ENCODE measurements around the gene GOLT1B.

The GOLT1B gene

DNA sequence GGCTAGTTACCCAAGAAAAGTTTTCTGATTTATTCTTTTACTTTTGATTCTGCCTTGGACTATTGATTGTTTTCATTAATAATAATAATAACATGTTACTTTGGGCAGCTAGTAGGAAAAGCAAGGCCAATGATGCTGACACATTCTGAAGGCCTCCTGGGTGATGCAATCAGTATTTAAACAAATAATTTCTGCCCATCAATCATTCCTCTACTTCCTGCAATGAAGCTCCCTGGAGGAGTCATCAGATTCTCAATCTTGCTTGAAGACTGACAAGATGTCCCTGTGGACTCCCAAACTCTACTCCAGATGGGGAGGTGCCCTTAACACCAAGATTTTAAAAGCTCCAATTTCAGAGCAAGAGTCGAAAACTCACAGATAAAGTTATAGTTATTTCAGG lies 24.5 kb downstream of the GOLT1B start, which contains the start of gene SPX:
Gene SPX (plus strand): TSS at position 244 of the 400 bp plus-strand sequence. CDS start 177 bp downstream, outside the sequence.
- no peak for DNase-seq

DNA sequence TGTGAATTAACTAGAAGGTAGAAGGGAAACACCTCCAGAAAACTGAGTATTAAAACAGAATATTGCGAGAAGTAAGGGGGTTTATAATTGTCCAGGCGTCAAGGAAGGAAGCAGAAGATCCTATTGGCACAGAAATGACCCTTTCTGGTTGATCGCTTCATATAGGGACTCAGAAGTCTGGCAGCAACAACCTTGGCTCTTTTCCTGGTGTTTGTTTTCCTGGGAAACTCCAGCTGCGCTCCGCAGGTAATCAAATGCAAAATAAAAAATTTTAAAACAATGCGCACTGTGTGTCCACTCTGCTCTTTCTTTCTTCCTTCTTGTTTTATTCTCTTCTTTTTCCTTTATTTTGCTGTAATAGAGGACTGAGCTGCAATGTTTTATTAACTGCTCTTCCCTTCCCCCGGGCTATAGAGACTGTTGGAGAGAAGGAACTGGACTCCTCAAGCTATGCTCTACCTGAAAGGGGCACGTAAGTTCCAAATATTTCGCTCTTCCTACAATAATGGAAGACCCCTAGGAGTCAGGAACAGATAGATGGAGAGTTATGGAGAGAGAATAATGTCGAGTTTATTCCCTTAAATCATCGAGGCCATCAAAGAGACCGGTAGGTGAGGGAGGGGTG lies 25.2 kb downstream of the GOLT1B start:
- no peak for DNase-seq

DNA sequence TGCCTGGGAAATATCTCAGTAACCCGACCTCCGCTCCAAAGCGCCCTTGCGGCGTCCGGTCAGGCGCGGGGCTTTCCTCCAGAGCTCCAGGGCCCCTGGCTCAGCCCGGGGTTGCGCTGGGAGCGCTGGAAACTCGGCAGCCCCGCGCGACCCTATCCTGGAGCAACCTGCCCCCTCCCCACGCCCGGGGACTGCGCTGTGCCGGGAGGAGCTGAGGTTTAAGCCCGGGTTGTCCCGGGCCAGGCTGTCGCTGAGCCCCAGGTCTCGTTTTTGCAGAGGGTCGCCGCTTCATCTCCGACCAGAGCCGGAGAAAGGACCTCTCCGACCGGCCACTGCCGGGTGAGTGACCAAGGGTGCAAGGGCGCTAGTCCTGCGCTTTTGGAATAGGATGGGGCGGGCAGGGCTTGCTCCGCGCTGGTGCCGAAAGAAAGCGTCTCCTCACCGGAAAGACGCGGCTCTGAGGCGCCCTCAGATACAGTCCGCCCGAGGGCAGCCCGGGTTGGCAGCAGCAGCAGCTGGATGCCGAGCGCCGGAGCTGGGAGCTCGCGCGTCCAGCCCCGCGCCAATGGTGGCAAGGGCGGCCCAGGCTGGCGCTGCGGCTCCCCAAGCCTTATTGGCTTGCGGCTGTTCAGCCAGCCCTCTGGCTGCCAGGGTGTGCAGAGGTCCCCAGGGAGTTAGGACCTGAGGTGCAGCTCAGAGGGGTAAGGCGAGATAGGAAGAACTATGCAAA lies 26.0 kb downstream of the GOLT1B start:
- peak; percentile 68 for DNase-seq

DNA sequence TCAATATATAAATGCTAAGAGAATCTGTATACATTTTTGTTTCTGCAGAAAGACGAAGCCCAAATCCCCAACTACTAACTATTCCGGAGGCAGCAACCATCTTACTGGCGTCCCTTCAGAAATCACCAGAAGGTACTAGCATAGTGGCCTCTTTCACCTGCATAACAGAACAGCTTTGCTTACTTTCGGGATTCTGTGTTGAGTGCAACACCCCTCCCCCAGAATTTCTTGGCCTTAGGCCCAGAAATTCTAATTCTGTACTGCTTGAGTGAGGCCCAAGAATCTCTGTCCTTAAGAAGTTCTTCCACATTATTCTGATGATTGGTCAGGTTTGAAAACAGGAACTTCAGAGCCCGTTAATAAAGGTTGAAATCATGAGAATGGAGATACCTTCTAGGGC lies 27.4 kb downstream of the GOLT1B start:
- no peak for DNase-seq

DNA sequence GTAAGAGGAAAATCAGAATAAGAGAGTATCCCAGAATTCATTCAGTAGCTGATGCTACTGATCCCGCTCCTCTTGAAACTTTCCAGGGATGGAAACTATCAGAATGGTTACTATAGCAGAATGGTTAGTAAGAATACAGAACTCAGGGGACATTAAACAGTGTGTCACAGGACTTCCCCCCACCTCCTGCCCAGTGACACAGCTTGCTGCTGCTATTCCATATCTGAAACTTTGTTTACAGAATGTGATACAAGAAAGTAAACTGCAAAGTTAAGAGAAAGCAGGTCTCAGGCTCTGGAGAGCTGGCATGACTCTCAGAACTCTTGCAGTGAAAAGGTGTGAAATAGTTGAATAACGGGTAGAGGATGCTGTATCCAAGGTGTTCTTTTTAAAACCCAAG lies 27.9 kb downstream of the GOLT1B start:
- no peak for DNase-seq

DNA sequence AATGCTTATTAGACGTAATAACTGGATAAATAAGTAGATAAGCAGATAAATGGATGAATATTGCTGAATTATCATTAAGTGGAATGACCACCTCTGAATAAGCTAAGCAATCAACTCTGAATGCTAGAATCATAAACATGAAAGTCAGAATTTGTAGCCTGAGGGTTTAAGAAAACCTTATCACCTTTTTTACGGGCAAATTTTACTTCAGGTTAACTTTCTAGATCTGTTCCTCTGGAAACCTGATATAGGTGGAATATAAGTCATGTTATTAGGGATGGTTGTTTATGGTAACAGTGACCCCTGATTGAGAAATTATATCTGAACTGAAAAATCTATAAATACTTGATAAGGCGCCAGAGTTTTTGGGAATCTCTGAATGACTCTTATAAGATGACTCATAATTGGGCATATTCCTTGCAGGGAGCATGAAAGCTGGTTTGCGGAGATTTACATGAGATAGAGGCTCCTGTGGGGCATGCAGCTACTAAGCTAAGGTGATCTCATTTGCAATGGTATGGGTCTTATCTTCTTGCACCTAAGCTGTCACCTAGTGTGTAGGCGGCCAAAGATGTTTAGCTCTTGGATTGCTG lies 36.6 kb downstream of the GOLT1B start:
- DNase-seq: no peak

DNA sequence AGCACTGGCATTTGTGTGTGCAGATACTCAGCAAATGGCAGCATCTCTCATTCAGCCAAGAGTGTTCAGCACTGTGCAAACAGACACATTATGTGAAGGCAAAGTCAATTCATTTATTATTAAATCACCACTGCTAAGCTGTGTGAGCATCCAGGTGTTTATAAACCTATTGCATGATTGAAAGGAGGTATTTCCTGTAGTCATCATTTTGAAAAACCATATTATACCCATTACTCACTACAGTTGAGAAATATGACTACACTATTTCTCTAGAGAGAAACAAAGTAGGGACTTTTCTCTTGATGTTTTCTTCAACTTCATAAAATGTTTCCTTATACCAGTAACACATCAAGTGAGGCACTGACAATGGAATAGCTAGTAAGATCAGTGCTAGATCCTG lies 38.2 kb downstream of the GOLT1B start:
- DNase-seq: no peak

DNA sequence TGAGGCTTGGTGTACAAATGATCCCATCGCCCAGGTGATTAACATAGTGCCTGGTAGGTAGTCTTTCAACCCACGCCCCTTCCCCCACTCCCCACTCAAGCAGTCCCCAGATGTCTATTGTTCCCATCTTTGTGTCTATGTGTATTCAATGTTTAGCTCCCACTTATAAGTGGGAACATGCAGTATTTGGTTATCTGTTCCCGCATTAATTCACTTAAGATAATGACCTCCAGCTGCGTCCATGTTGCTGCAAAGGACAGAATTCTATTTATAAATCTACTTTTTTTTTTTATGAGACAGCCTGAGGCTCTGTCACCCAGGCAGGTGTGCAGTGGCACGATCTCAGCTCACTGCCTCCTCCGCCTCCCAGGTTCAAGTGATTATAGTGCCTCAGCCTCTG lies 40.2 kb downstream of the GOLT1B start:
- no peak for DNase-seq

DNA sequence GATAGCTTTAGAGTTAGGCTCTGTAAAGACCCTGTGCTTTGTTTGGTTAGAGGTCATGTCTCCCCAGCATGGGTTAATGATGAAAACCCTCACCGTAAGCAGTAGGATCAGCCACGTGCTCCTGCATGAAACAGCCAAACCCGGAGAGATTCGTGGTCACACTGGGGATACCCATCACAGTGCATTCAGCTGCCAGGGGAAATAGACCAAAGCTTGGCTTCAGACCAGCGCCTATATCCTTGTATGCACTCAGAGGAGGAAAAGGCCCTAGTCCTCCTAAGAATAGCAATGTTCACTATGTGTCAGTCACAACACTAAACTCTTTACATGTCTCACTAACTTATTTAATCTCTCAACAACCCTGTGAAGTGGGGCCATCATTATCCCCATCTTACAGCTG lies 40.8 kb downstream of the GOLT1B start:
- no peak for DNase-seq

DNA sequence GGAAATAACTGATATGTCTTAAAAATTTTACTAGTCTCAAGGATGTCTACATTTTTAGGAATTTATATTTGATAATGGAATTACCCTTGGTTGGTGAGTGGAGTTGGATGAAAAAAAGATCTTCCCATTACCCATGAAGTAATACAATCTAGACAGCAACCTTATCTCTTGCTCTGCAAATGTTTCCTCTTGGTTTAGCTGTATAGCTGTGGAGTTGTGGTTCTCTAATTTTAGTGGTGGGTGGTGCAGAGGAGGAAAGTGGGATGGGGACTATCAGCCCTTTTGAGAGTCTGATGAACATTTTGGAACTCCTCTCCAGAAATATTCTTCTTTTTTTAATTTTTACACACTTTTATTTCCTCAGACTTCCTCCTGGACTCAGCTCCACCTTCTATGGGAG lies 41.6 kb downstream of the GOLT1B start:
- no peak for DNase-seq

DNA sequence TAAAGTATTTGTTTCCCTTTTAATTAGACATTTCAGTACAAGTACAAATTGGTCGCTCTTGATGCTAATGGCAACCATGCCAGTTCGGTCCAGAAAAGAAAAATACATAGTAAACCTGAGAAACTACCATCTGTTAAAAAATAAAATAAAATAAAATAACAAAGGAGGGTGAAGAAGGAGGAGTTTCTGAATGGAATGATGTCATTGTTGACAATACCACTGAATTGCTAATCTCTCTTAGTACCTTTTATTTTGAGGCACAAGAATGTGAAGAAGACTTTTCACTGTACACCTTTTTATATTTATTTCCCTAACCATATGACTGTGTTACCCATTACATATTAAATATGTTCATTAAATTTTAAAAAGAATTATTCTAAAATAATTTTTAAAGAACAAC lies 44.0 kb downstream of the GOLT1B start:
- DNase-seq: no peak

DNA sequence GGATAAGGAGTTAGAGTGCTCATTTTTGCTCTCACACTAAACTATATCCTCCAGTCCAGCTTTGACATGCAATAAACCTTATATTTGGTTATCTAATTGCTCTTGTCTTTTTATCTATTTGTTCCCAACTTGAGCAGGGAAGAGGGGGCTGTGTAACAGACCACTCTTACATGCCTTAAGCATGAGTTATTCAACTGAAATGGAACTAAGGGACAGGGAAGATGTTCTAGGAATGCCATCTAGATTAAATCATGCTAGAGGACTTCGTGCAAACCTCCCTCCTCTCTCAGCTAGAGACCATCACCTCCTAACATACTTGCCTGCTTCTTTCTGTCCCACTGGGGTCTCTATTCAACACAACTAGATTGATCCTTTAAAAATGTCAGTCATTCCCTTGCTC lies 45.1 kb downstream of the GOLT1B start:
- no peak for DNase-seq

DNA sequence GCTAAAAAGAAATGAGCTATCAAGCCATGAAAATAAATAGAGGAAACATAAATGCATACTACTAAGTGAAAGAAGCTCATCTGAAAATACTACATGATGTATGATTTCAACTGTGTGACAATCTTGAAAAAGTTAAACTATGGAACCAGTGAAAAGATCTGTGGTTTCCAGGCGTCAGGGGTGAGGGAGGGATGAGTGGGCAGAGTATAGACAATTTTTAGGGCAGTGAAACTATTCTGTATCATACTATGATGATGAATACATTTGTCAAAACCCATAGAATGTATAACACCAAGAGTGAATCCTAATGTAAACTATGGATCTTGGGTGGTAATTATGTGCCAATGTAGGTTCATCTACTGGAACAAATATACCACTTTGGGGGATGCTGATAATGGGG lies 45.8 kb downstream of the GOLT1B start:
- no peak for DNase-seq

DNA sequence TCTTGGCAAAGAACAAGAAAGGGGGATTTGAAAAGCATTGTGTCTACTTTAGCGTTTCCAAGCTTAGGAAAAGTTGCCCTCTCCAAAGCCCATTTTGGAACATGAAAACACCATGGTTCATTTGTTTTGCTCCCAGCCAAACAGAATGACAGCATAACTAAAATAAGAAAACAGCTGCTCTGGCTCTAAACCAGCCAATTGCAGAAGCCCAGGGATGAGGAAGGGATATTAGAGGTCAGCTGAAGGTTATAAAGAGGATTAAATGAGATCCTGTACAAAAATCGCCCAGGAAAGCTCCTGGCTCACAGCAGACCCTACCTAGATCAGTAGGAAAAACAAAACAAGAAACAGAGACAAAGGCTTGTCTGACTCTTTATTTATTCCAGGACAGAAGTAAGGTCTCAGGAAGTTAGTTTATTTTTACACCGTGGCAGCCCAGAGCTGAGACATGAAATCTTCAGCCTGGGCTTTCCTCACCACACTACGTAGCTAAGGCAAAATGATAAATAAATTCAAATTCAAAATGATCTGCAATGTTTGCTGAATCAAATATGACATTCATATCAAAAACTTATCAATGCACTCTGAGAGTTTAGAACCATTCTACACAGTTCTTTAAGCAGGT lies 50.4 kb downstream of the GOLT1B start:
- no peak for DNase-seq

DNA sequence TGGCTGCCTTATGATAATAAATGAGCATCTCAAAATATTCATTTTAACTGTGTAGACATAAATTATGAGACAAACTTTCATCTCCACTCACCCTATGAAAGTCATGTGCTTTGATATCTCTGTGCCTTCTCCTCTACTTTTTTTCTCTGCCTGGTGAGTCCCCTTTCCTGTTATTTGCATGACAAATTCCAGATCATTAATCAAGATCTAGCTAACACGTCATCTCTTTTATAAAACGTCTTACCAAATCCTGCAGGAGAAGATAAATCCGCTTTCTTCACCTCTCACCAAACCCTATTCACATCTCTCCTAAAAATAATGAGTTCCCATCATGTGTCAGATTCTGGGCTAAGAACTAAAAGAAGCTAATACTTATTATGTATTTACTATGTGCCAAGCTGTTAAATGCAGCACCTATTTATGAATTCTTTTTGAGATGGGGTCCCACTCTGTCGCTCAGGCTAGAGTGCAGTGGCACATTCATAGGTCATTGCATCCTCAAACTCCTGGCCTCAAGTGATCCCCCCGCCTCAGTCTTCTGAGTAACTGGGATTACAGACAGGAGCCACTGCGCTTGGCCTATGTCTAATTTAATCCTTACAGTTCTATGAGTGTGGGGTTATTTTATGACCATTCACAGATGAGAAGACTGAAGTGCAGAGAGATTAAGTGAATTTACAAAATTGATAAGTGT lies 51.2 kb downstream of the GOLT1B start:
- DNase-seq: no peak

DNA sequence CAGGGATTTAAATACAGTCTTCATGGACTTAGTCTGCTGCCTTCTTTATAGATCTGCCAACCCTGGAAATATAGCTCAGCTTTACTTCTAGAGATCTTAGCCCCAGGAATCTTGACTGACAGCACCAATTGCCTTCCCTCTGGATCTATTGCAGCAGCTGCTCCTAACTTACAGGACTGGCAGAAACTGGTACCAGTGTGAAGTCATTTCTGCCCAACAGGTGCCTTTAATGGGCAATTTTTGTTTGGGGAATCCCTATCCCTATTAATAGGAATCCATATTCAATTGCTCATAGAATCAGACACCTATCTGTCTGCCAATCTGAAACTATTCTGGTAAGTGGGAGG lies 51.7 kb downstream of the GOLT1B start:
- no peak for DNase-seq

DNA sequence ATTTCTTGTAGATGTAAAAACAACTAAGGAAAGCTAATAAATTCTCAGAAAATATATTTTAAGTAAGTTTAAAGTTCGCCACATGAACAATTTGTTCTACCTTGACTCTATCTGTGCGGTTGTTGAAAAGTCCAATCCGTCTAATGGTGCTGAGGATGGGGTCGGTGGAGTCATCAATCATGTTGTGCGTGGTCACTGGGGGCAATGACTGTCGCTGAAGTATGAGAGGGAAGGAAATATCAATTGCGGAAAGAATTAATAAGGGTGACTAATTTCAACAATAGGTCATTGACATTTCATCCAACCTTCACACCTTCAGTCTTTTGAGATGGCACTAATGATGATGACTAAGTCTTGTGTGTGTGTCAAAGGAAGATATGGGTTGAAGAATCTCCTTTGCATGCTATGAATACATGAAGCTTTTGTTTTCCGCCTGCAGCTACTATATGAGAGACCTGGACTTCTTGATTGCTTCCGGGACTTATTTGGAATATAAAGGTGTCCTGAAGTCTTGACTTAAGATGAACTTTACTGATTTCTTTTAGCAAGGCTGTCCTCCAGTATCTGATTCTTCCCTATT lies 56.6 kb downstream of the GOLT1B start:
- DNase-seq: no peak

DNA sequence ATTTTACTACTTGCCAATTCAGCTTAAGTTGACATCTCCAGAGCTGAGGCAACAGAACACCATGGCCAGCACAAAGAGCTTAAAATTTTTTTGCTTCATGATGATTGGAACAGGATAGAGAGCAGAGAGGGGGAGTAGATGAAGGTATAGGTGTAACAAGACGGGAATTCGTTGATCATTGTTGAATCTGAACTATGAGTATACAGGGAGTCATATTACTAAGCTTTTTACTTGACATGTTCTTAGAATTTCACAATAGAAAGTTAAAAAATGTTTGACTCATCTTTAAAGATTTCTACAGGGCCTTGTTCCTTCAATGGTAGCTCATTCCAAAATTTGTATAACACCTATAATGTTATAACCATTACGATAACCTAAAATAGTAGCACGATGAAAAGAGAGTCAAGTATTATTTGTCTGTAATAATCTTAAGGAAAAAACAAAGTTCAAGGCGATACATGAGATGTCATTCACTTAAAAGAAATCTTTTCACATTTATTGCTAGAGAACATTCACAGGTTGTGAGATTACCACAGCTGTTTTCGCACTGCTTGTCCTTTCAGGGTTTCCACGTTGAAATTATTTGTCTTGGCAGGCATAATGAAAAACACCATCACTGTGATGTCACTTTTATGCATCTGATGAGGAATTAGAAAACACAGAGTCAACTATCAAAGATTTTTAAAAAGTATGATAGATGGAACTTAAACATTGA lies 58.4 kb downstream of the GOLT1B start:
- DNase-seq: no peak

DNA sequence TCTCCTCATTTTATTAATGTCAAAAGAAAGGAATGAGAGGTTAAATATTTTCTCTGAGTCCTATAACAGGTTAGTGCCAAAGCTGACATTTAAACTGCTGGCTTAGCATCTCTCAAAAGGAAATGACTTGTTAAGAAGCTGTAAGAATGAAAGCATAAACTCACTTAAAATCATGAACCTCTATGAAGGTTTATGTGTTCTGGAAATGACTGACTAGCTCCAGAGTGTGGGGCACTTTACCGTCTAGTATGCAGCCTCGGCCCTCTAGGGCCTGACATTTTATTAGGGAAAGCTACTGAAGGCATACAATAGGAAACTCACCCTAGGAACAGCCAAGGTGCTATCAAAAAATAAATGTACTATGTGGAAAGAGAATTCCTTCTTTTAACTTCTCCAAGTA lies 59.6 kb downstream of the GOLT1B start:
- no peak for DNase-seq

DNA sequence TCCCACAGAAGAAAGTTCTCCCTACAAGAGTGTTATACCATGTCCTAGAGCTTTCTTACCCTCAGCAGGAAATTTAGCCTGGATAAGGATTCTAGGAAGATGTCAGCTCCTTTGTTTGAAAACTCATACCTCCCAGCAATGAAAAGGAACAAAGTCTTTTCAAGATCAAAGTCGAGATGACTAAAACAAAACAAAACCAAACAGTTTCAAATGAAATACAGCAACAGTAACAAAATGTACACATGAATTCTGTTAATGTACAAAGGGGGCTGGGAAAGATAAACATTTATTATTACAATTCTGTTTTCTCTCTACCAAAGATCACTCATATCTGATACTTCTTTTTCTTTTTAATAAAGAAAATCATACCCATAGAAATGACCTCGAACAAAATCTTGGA lies 61.3 kb downstream of the GOLT1B start:
- no peak for DNase-seq

DNA sequence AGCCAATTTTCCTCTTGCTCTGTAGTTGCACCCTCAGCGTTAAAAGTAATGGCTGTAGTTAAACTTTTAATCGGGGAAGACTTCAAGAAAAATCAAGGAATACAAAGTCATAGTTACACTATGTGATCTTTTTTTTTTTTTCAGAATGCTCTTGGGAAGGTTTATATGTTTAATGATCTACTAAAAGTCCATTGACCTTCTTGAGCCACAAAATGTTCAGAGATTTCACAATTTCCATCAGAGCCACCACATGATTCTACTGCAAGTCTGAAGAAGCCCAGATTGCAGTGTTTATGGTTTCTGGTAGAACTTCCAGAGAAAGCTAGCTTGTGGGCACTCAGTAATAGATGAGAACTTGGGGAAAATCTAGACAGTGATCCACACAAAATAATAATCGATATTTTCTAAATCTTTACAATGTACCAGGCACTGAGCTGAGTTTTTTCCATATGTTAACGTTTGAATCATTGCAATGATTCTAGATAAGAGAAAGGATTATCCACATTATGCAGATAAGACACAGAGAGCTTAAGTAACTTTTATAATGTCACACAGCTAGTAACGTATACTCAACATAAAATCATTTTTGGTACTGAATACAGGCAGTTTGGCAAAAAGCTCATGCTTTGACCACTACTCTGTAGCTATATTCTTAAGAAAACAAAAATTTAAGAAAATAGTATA lies 64.8 kb downstream of the GOLT1B start:
- no peak for DNase-seq

DNA sequence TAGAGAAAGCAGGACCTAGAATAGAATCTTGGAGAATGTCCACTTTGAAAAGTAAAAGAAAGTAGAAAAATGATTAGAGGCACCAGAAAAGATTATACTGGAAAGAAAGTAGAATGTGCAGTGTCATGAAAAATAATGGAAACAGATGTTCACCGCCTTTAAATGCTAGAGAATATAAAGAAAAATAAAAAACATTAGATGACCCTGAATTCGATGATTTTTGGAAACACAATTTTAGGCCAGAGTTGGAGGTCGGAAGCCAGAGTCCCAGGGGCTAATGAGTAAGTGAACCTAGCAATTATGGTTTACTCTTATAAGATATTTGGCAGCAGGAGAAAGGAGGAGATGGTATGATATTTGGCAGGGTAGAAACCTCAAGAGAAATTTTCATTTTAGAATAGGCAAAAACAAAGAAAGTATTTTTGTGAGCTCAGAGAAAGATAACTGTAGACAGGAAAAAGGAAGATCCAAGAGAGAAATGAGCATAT lies 65.4 kb downstream of the GOLT1B start:
- no peak for DNase-seq

Measured in activated T-cell treated with anti-CD3 and anti-CD28 coated beads, Interleukin-2, amount 50 U/mL, for 1 hour (primary cell).